Neural cell (in vitro differentiated cells): ENCODE data around the gene TNS4.

Experiments used
- EZH2 ChIP-seq: fragments of 200-600, 300-800 bp; shearing (Covaris generic), sonication (generic); IDR thresholded peaks from 2 replicates; pipeline ENCODE4 v1.6.1; 2014; ENCODE audit warnings: antibody characterized with exemption, low read length, borderline replicate concordance, mild to moderate bottlenecking; ENCODE audit not compliant: insufficient read depth, poor library complexity, severe bottlenecking
- POLR2AphosphoS5 ChIP-seq: IDR thresholded peaks from 2 replicates; pipeline ENCODE4 v1.6.1; 2012
- TAF1 ChIP-seq: IDR thresholded peaks from 2 replicates; pipeline ENCODE4 v1.6.1; 2012; ENCODE audit warnings: low read depth
- TF ChIP-seq, protein P1 (sequence below): fragments of 450-650 bp; IDR thresholded peaks from 2 replicates; pipeline ENCODE4 v1.5.1; 2014; ENCODE audit warnings: antibody characterized with exemption, mild to moderate bottlenecking, moderate library complexity; ENCODE audit not compliant: poor library complexity, severe bottlenecking

- TF ChIP-seq, protein P1, sequence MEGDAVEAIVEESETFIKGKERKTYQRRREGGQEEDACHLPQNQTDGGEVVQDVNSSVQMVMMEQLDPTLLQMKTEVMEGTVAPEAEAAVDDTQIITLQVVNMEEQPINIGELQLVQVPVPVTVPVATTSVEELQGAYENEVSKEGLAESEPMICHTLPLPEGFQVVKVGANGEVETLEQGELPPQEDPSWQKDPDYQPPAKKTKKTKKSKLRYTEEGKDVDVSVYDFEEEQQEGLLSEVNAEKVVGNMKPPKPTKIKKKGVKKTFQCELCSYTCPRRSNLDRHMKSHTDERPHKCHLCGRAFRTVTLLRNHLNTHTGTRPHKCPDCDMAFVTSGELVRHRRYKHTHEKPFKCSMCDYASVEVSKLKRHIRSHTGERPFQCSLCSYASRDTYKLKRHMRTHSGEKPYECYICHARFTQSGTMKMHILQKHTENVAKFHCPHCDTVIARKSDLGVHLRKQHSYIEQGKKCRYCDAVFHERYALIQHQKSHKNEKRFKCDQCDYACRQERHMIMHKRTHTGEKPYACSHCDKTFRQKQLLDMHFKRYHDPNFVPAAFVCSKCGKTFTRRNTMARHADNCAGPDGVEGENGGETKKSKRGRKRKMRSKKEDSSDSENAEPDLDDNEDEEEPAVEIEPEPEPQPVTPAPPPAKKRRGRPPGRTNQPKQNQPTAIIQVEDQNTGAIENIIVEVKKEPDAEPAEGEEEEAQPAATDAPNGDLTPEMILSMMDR = no peak
- no peak for TF ChIP-seq EZH2
- TF ChIP-seq TAF1 = no peak
- no peak for TF ChIP-seq POLR2AphosphoS5
Measured at GRCh38 chr17:40445751-40446468, 55.5 kb downstream of the TNS4 start.
